ENCODE measurements around the gene MYRIP. TPM values are rescaled to one million over a fixed set of nuclear protein-coding genes. Genes with fewer than 3 reads are reported as not detected.

Gene MYRIP
- total RNA-seq, 3 donors from 2014 or later (not counting 1 experiment from before 2014, with no cell fraction given), result not detected

DNA sequence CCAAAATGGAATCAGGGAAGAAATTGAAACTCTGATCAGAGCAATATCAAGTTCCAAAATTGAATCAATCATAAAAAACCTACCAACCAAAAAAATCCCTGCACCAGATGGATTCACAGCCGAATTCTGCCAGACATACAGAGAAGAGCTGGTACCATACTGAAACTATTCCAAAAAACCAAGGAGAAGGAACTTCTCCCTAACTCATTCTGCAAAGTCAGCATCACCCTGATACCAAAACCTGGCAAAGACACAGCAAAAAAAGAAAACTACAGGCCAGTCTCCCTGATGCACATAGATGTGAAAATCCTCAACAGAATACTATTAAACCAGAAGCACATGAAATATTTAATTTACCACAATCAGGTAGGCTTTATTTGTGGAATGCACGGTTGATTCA lies 118.1 kb downstream of the MYRIP start:
- H3K4me1 Mint-ChIP-seq, result no peaks in the 10 kb centered on the region

GRCh38 chr3:39933986-39934693 lies 124.7 kb downstream of the MYRIP start:
- Histone ChIP-seq H3K36me3 (ENCODE audit: control insufficient read depth, insufficient read depth, low read length) (no peaks in the 10 kb centered on the region), H3K9me3 (ENCODE audit: control insufficient read depth, insufficient read depth, low read length) (no peaks in the 10 kb centered on the region), H3K27me3 (ENCODE audit: control insufficient read depth, insufficient read depth, low read length) (no peaks in the 10 kb centered on the region), H3K4me1 (ENCODE audit: control insufficient read depth, insufficient read depth, low read length) (no peaks in the 10 kb centered on the region), H3K4me3 (ENCODE audit: low read length) (no peak overlapping the region), H3K27ac (ENCODE audit: low read length) (no peak overlapping the region)
- no peaks in the 10 kb centered on the region for H3K9me3 Mint-ChIP-seq
- ATAC-seq, result no peak
- intact Hi-C loops (cut with micrococcal nuclease), result no loop called here
- TF ChIP-seq, protein P1, sequence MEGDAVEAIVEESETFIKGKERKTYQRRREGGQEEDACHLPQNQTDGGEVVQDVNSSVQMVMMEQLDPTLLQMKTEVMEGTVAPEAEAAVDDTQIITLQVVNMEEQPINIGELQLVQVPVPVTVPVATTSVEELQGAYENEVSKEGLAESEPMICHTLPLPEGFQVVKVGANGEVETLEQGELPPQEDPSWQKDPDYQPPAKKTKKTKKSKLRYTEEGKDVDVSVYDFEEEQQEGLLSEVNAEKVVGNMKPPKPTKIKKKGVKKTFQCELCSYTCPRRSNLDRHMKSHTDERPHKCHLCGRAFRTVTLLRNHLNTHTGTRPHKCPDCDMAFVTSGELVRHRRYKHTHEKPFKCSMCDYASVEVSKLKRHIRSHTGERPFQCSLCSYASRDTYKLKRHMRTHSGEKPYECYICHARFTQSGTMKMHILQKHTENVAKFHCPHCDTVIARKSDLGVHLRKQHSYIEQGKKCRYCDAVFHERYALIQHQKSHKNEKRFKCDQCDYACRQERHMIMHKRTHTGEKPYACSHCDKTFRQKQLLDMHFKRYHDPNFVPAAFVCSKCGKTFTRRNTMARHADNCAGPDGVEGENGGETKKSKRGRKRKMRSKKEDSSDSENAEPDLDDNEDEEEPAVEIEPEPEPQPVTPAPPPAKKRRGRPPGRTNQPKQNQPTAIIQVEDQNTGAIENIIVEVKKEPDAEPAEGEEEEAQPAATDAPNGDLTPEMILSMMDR (IDR thresholded peaks at IDR 0.05), result no peak
- H3K27ac Mint-ChIP-seq, result no peak overlapping the region
- no peak overlapping the region for H3K4me3 Mint-ChIP-seq
- no peaks in the 10 kb centered on the region for H3K27me3 Mint-ChIP-seq (ENCODE audit: low read depth in 2 of 2)
- H3K4me1 Mint-ChIP-seq, result peaks cover 0 to 3% of the 10 kb centered on the region in 2 donors
- no peaks in the 10 kb centered on the region for H3K36me3 Mint-ChIP-seq
- DNase-seq, result no peak
- WGBS (ENCODE audit: insufficient coverage), result 65% methylated on average over 1 of the region's 1 CpG

More for the DNA sequence above, 118.1 kb downstream of the MYRIP start:
- H3K27ac Mint-ChIP-seq, result no peak overlapping the region
- H3K4me3 ChIP-seq (ENCODE audit: low read length), result no peak overlapping the region
- DNase-seq (no peak), ATAC-seq (no peak)
- H3K36me3 ChIP-seq (ENCODE audit: control insufficient read depth, insufficient read depth, low read length), result no peaks in the 10 kb centered on the region
- no peaks in the 10 kb centered on the region for H3K27me3 ChIP-seq (ENCODE audit: control insufficient read depth, insufficient read depth, low read length)
- no peaks in the 10 kb centered on the region for H3K36me3 Mint-ChIP-seq
- TF ChIP-seq, protein P1 (IDR thresholded peaks at IDR 0.05), result no peak
- peaks cover 0 to 2% of the 10 kb centered on the region in 2 donors for H3K27me3 Mint-ChIP-seq (ENCODE audit: low read depth in 2 of 2)
- H3K27ac ChIP-seq (ENCODE audit: low read length), result no peak overlapping the region
- no peaks in the 10 kb centered on the region for H3K4me1 ChIP-seq (ENCODE audit: control insufficient read depth, insufficient read depth, low read length)
- WGBS (ENCODE audit: insufficient coverage), result 89% methylated on average over 2 of the region's 2 CpGs
- intact Hi-C loops (cut with micrococcal nuclease), result no loop called here
- peaks cover 4 to 11% of the 10 kb centered on the region in 2 donors for H3K9me3 Mint-ChIP-seq
- H3K9me3 ChIP-seq (ENCODE audit: control insufficient read depth, insufficient read depth, low read length), result no peaks in the 10 kb centered on the region
- no peak overlapping the region for H3K4me3 Mint-ChIP-seq

DNA sequence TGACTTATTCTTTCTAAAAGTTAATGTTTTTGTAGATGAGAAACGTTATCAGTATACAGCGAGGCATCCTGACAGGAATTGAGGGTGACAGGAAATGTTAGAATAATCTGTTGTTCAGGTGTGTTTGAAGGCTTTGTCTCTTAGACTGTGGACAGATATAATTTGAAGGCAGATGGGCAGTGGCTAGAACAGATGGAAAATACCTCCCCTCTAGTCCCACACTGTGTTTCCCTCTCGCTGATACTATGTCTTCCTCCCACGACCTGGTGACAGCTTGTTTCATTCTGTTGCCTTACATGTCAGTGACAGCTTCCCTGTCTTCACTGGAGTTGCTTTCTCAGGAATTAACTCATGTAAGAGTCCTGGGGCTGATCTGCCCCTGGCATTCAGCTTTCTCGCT lies 125.3 kb downstream of the MYRIP start:
- Histone ChIP-seq H3K9me3 (ENCODE audit: control insufficient read depth, insufficient read depth, low read length) (no peaks in the 10 kb centered on the region), H3K36me3 (ENCODE audit: control insufficient read depth, insufficient read depth, low read length) (no peaks in the 10 kb centered on the region), H3K27ac (ENCODE audit: low read length) (no peak overlapping the region), H3K4me1 (ENCODE audit: control insufficient read depth, insufficient read depth, low read length) (no peaks in the 10 kb centered on the region), H3K4me3 (ENCODE audit: low read length) (no peak overlapping the region), H3K27me3 (ENCODE audit: control insufficient read depth, insufficient read depth, low read length) (no peaks in the 10 kb centered on the region)
- WGBS (ENCODE audit: insufficient coverage), result 74% methylated on average over 5 of the region's 5 CpGs
- Mint-ChIP-seq H3K36me3 (no peaks in the 10 kb centered on the region), H3K27me3 (ENCODE audit: low read depth in 2 of 2) (no peaks in the 10 kb centered on the region), H3K27ac (no peak overlapping the region), H3K9me3 (no peaks in the 10 kb centered on the region), H3K4me1 (peaks cover 0 to 3% of the 10 kb centered on the region in 2 donors), H3K4me3 (no peak overlapping the region)
- intact Hi-C loops (cut with micrococcal nuclease), result no loop called here
- no peak for DNase-seq
- ATAC-seq, result no peak
- TF ChIP-seq, protein P1 (IDR thresholded peaks at IDR 0.05), result no peak

GRCh38 chr3:39935261-39935660 lies 125.9 kb downstream of the MYRIP start:
- H3K27me3 Mint-ChIP-seq (ENCODE audit: low read depth in 2 of 2), result no peaks in the 10 kb centered on the region
- peaks cover 0 to 3% of the 10 kb centered on the region in 2 donors for H3K4me1 Mint-ChIP-seq

More at GRCh38 chr3:39935261-39935660, 125.9 kb downstream of the MYRIP start:
- Histone ChIP-seq H3K36me3 (ENCODE audit: control insufficient read depth, insufficient read depth, low read length) (no peaks in the 10 kb centered on the region), H3K9me3 (ENCODE audit: control insufficient read depth, insufficient read depth, low read length) (no peaks in the 10 kb centered on the region), H3K4me3 (ENCODE audit: low read length) (no peak overlapping the region), H3K27ac (ENCODE audit: low read length) (no peak overlapping the region), H3K4me1 (ENCODE audit: control insufficient read depth, insufficient read depth, low read length) (no peaks in the 10 kb centered on the region), H3K27me3 (ENCODE audit: control insufficient read depth, insufficient read depth, low read length) (no peaks in the 10 kb centered on the region)
- Mint-ChIP-seq H3K36me3 (no peaks in the 10 kb centered on the region), H3K27ac (no peak overlapping the region), H3K9me3 (no peaks in the 10 kb centered on the region), H3K4me3 (no peak overlapping the region)
- 50% methylated on average over 1 of the region's 1 CpG for WGBS (ENCODE audit: insufficient coverage)
- no peak for DNase-seq
- TF ChIP-seq, protein P1 (IDR thresholded peaks at IDR 0.05), result no peak
- intact Hi-C loops (cut with micrococcal nuclease), result no loop called here
- ATAC-seq, result no peak
